K562 (cell line): ENCODE data around the gene LPAR2.

Experiments
- HDAC2 ChIP-seq: fragments of 450-650 bp; IDR thresholded peaks from 2 replicates; pipeline ENCODE4 v1.6.1; 2016; ENCODE audit warnings: mild to moderate bottlenecking
- KLF6 ChIP-seq: fragments of 250-450 bp; sonication (Bioruptor Pico); IDR thresholded peaks from 2 replicates; pipeline ENCODE4 v1.4.0; 2020; ENCODE audit warnings: mild to moderate bottlenecking, moderate library complexity, borderline replicate concordance
- MEF2A ChIP-seq: IDR thresholded peaks from 2 replicates; pipeline ENCODE4 v1.6.1; 2011; ENCODE audit warnings: low read depth, mild to moderate bottlenecking, low read length, moderate library complexity; ENCODE audit not compliant: control insufficient read depth
- SMAD1 ChIP-seq: fragments of 150-350 bp; IDR thresholded peaks from 2 replicates; pipeline ENCODE4 v1.6.1; 2014; ENCODE audit warnings: low read length, low read depth; ENCODE audit not compliant: partially characterized antibody
- ZNF23 ChIP-seq: fragments of 250-450 bp; sonication (Bioruptor Pico); IDR thresholded peaks from 2 replicates; pipeline ENCODE4 v1.4.0; 2020; ENCODE audit warnings: mild to moderate bottlenecking
- TF ChIP-seq, protein P1 (sequence below): sonication (generic); formaldehyde crosslinking; IDR thresholded peaks from 2 replicates; pipeline ENCODE4 v1.8.0; 2023; ENCODE audit warnings: mild to moderate bottlenecking, missing genetic modification reagents

DNA sequence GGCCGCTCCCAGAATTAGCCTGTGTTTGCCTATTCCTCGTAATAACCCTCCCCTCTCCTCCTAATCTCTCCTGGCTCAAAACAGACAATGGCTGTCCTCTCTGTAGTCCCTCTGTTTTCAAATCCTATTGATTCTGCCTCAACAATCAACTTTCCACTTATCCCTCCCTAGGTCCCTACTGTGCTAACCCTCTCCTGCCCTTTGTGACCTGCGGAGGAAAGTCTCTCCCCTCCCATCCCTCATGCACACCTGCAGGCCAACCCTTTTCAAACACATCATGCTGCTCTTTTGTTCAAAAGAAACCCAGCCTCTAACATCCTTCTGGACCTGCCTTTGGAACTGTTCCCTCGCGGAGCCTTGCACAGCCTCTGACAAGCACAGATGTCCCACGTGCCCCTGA is 52.6 kb downstream of the LPAR2 start:
- TF ChIP-seq KLF6 (CRISPR knock-in tag) (no peak), HDAC2 (no peak), ZNF23 (CRISPR knock-in tag) (no peak), MEF2A (no peak), SMAD1 (no peak)
- TF ChIP-seq, protein P1, sequence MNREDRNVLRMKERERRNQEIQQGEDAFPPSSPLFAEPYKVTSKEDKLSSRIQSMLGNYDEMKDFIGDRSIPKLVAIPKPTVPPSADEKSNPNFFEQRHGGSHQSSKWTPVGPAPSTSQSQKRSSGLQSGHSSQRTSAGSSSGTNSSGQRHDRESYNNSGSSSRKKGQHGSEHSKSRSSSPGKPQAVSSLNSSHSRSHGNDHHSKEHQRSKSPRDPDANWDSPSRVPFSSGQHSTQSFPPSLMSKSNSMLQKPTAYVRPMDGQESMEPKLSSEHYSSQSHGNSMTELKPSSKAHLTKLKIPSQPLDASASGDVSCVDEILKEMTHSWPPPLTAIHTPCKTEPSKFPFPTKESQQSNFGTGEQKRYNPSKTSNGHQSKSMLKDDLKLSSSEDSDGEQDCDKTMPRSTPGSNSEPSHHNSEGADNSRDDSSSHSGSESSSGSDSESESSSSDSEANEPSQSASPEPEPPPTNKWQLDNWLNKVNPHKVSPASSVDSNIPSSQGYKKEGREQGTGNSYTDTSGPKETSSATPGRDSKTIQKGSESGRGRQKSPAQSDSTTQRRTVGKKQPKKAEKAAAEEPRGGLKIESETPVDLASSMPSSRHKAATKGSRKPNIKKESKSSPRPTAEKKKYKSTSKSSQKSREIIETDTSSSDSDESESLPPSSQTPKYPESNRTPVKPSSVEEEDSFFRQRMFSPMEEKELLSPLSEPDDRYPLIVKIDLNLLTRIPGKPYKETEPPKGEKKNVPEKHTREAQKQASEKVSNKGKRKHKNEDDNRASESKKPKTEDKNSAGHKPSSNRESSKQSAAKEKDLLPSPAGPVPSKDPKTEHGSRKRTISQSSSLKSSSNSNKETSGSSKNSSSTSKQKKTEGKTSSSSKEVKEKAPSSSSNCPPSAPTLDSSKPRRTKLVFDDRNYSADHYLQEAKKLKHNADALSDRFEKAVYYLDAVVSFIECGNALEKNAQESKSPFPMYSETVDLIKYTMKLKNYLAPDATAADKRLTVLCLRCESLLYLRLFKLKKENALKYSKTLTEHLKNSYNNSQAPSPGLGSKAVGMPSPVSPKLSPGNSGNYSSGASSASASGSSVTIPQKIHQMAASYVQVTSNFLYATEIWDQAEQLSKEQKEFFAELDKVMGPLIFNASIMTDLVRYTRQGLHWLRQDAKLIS (CRISPR knock-in tag), result no peak
